Glomerular endothelial cell (primary cell): ENCODE measurements around the gene SPEG. TPM values are rescaled to one million over a fixed set of nuclear protein-coding genes. Genes with fewer than 3 reads are reported as not detected.

Source experiments
- DNase-seq: peaks from one replicate; pipeline ENCODE4 v3.0.0-alpha.2; 2011; ENCODE audit warnings: low read depth, low spot score; ENCODE audit errors: extremely low read depth
- total RNA-seq: library from RNA; depleted of rRNA; stranded (reverse); fragments of >200 nt; gene quantifications from 2 replicates; pipeline ENCODE4 v1.2.3, GENCODE V29; 2015

Gene SPEG
- total RNA-seq, 1 donor from 2014 or later = 1.7 TPM

GRCh38 chr2:219523031-219523671 is 88.5 kb downstream of the SPEG start:
- no peak for DNase-seq

GRCh38 chr2:219524817-219525216 is 90.2 kb downstream of the SPEG start:
- DNase-seq = no peak

DNA sequence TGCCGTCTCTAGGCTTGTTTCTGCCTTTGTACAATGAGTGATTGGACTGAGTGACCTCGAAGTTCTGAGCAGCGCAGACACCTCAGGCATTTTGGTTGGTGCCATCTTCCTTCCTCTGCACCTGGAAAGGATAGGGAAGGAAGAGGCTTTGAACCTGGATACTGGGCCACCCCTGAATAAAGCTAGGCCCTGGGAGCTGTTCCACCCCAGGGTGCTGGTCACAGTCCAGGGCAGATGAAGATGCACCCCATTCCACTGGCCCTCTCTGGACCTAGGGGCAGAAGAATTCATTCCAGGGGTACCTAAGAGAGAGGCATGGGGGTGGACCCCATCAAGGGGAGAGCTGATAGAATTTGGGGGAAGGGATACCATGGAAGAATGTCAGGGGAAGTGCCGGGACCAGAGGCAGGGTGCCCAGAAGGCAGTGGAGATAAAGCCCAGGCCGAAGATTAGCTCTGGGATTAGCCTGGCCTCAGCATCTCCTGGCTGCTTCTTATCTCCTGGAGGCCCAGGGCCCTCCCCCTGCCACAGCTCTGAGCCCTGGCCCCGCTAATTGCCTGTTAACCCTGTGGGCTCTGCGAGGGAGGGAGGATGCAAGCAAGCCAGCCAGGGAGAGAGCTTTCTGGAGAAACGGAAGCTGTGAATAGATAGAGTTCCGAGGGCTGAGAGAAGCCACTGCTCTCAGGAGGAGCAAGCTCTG is 91.0 kb downstream of the SPEG start:
- DNase-seq = no peak

GRCh38 chr2:219526320-219527075 is 91.9 kb downstream of the SPEG start:
- DNase-seq = no peak

DNA sequence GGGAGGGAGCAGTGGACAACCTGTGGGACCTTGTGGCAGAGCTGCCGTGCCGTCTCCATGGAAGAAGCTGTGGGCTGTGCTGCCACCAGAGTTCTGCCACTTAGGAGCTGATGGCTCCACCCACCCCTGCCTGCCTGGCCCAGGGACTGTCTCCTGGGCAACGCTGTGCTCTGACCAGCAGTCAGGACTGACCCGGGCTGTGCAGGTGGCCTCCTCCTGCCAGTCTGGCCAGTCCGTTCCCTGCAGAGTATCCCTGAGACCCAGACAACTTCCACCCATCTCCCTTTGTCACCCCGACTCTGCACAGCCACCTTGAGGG is 92.4 kb downstream of the SPEG start:
- DNase-seq = no peak

GRCh38 chr2:219527472-219527871 is 92.8 kb downstream of the SPEG start:
- no peak for DNase-seq

GRCh38 chr2:219530048-219530963 is 95.7 kb downstream of the SPEG start:
- DNase-seq = no peak

DNA sequence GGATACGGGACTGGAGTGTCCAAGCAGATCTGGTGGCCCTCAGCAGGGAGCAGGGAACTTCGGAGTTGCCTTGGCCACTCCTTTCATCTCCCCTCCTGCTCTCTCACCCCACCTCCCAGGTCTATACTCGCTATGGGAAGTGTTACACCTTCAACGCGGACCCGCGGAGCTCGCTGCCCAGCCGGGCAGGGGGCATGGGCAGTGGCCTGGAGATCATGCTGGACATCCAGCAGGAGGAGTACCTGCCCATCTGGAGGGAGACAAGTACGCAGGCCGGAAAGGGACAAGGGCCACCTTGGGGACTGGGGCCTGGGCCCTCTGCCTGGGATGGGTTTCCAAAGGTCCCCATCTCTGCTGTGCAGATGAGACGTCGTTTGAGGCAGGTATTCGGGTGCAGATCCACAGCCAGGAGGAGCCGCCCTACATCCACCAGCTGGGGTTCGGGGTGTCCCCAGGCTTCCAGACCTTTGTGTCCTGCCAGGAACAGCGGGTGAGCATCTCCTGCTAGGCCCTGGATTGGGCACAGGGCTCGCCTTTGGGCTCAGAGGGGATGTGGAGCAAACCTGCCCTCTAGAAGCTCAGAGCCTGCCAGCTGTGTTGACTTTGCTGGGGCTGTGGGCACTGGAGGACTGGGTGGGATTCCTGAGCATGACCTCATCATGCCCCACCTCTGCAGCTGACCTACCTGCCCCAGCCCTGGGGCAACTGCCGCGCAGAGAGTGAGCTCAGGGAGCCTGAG is 97.2 kb downstream of the SPEG start:
- DNase-seq = no peak

- no peak for DNase-seq
These were observed 97.7 kb downstream of the SPEG start for GRCh38 chr2:219532378-219532649.

GRCh38 chr2:219533930-219534661 is 99.5 kb downstream of the SPEG start:
- no peak for DNase-seq

GRCh38 chr2:219536425-219536824 is 101.8 kb downstream of the SPEG start:
- no peak for DNase-seq

DNA sequence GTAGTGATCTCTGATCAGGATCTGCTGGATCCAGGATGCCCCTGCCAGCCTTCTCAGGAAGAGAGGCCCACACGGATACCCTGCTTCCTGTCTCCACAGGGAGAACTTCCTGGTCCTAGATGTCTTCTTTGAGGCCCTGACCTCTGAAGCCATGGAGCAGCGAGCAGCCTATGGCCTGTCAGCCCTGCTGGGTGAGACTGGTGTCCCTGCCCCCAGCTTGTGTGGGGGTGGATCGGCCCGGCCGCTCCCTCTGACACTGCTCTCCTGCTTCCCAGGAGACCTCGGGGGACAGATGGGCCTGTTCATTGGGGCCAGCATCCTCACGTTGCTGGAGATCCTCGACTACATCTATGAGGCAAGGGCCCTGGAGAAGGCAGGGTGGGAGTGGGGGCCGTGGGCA is 102.3 kb downstream of the SPEG start:
- DNase-seq = no peak

DNA sequence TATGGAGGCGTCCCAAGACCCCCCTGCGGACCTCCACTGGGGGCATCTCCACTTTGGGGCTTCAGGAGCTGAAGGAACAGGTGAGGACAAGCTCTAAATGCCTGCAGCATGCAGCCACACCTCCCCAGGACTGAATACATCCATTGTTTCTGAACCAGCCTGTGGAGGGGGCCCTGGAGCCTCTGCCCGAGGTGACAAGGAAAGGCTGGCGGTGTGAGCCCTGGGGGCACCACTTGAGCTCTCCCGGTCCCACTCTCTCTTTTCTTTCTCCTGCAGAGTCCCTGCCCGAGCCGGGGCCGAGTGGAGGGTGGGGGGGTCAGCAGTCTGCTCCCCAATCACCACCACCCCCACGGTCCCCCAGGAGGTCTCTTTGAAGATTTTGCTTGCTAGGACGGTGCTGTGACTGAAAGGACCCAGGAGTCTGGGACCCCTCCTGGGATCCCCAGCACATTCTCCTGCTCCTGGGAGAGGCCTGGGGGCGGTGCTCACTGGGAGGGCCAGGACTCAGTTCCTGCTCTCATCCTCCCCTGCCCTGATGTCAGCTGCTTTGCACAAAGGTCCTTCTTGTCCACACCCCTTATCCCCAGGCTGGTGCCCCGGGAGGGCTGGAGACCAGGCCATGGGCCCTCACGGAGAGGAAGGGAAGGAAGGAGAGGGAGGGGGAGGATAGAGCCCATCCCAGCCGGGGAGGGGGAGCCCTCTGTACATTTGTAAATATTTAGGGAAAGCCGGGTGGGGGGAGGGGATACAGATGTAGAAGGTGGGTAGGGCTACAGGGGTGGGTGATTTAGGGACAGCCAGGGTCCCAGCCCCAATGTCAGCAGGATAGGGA is 103.2 kb downstream of the SPEG start:
- no peak for DNase-seq

DNA sequence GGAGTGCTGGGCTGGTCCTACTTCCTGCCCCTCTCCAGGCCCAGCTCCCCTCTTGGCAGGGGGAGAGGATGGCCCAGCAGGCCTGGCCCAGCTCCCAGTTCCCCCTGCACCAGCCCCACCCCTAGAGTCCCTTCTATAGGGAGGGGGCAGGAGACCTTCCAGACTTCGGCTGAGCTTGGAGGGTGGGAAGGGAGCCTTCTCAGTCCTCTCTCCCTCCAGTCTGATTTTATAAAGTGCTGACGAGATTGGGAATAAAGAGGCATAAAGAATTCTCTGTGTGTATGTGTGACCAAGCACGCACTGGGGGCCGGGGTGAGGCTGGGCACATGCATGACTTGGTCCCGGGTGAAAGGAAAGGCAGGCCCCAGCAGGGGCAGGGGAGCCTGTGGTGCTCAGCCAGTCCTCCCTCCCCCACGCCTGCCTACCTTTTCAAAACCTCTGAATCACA is 103.9 kb downstream of the SPEG start:
- DNase-seq = no peak

DNA sequence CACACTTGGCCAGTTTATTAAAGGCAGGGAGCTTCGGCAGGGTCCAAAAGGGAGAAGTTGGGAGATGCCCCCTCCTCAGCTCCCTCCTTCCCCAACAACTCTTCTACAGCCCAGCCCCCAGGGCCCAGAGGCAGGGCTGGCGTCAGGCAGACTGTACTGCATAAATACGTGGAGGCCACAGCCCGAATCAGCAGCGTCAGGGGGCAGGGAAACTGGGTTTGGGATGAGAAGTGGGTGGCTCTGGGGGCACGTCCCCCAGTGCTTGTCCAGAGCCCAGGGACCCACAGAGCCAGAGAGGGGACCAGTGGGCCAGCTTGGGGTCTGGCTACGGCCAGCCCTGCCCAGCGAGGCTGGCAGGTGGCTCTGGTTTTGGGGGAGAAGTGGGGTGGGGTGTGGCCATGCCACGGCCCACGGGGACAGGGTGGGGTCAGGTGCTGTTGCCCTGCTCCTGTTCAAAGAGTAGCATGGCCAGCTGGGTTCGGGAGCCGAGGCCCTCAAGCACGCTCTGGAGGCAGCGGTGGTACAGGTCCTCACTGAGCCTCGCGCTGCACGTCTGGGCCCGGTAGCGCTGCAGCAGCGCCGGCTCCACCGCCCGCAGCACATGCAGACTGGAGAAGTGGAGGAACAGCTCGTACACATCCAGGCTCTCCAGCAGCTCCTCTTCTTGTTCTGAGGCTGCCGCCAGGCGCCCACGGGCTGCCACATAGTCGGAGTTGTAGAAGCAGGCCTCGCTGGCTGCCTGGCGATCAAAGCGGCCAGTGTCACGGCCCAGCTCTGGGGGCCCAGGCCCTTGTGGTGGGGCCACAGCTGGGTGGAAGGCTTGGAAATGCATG is 104.5 kb downstream of the SPEG start:
- DNase-seq = no peak

GRCh38 chr2:219539926-219540678 is 105.5 kb downstream of the SPEG start:
- no peak for DNase-seq

DNA sequence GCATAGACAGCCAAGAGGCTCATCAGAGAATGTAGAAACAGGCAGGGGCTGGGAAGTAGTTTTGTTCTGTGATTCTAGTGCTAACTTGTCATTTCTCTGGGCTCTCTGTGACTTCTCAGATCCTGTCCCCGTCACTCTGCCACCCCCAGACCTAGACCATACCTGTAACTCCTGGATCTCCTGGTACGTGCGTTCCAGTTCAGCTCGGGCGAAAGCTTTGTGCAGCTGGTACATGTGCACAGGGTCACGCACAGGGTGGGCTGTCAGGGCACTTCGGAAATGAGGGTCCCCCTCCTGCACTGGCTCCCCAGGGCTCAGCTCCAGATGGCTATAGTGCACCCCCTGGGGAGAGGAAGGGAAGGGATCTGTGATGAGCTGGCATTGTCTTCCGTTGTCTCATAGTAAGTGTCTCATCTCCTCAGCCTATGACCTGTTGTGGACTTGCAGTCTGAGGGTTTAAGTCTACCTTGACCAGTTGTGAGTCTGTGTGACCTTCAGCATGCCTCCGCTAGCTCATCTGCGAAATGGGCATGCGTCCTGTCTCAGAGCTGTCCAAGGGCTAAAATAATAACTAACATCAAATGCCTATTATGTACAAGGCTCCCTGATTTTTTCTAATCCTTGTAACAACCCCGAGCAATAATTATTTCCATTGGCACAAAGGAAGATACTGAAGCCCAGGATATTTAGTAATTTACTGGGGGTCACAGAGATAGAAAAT is 106.3 kb downstream of the SPEG start:
- DNase-seq = no peak
